SK-N-SH (cell line): ENCODE measurements around the gene BCL2L15. TPM values are rescaled to one million over a fixed set of nuclear protein-coding genes. Genes with fewer than 3 reads are reported as not detected.

Source experiments
- CTCF ChIA-PET: fragments of 300-600, 350-600 bp; formaldehyde crosslinking; extraction: SDS; loops from one replicate; lab custom pipeline; 2021; lab: Yijun Ruan, JAX
- POLR2A ChIA-PET: fragments of 350-600 bp; sonication (Branson Sonifier 250); formaldehyde crosslinking; extraction: SDS; loops from one replicate; lab custom pipeline; 2020; ENCODE audit warnings: antibody characterized with exemption, inconsistent platforms; lab: Yijun Ruan, JAX
- DNase-seq: peaks from one replicate; pipeline ENCODE4 v3.0.0; 2012
- H2AFZ ChIP-seq: fragments of 200-600 bp; sonication (generic); 2 replicates; pipeline ENCODE4 v1.8.1; 2016; ENCODE audit warnings: antibody characterized with exemption, mild to moderate bottlenecking, low read depth
- H3F3A ChIP-seq: fragments of 200-600 bp; sonication (generic); replicated peaks from 2 replicates; pipeline ENCODE3; 2016; ENCODE audit warnings: antibody characterized with exemption, mild to moderate bottlenecking; ENCODE audit not compliant: insufficient read depth
- H3K27ac ChIP-seq, 2 experiments: fragments of 200-500 bp in 1 of 2; fragments of 200-600 bp in 1 of 2; sonication (Bioruptor generic) in 1 of 2; sonication (generic), shearing (Covaris generic) in 1 of 2; 2 replicates each; pipeline versions ENCODE4 v1.5.1 to v1.6.1; 2014 to 2016; ENCODE audit warnings: low read depth in 2 of 2, inconsistent platforms in 1 of 2, low read length in 1 of 2, mild to moderate bottlenecking in 1 of 2, mixed read lengths in 1 of 2
- H3K27me3 ChIP-seq: fragments of 200-600 bp; sonication (generic), shearing (Covaris generic); 2 replicates; pipeline ENCODE4 v1.6.1; 2016; ENCODE audit warnings: mixed run types; ENCODE audit not compliant: insufficient read depth
- H3K36me3 ChIP-seq, 2 experiments: fragments of 200-500 bp in 1 of 2; fragments of 200-600 bp in 1 of 2; sonication (Bioruptor generic) in 1 of 2; sonication (generic) in 1 of 2; replicated peaks in 1 of 2; 2 replicates each; pipeline versions ENCODE3 to v1.5.1; 2014 to 2016; ENCODE audit warnings: low read length in 1 of 2, mild to moderate bottlenecking in 1 of 2; ENCODE audit not compliant: insufficient read depth in 2 of 2, control insufficient read depth in 1 of 2
- H3K4me1 ChIP-seq, 2 experiments: fragments of 200-500 bp in 1 of 2; fragments of 200-600 bp in 1 of 2; sonication (Bioruptor generic) in 1 of 2; sonication (generic), shearing (Covaris generic) in 1 of 2; 2 replicates each; pipeline versions ENCODE4 v1.5.1 to v1.6.1; 2014 to 2016; ENCODE audit warnings: low read depth in 1 of 2, low read length in 1 of 2, mixed run types in 1 of 2; ENCODE audit not compliant: insufficient read depth in 2 of 2, control insufficient read depth in 1 of 2
- H3K4me2 ChIP-seq: fragments of 200-600 bp; sonication (generic), shearing (Covaris generic); 2 replicates; pipeline ENCODE4 v1.6.1; 2017; ENCODE audit warnings: mixed run types
- H3K4me3 ChIP-seq, 2 experiments: fragments of 200-500 bp in 1 of 2; fragments of 200-600 bp in 1 of 2; sonication (Bioruptor generic) in 1 of 2; sonication (generic), shearing (Covaris generic) in 1 of 2; 2 replicates each; pipeline versions ENCODE4 v1.5.1 to v1.8.1; 2014 to 2016; ENCODE audit warnings: low read depth in 2 of 2, inconsistent platforms in 1 of 2, low read length in 1 of 2, mild to moderate bottlenecking in 1 of 2, mixed read lengths in 1 of 2, moderate library complexity in 1 of 2
- H3K79me2 ChIP-seq: fragments of 200-600 bp; sonication (generic); 2 replicates; pipeline ENCODE4 v1.8.1; 2017; ENCODE audit warnings: mild to moderate bottlenecking; ENCODE audit not compliant: insufficient read depth
- H3K9ac ChIP-seq: fragments of 200-600 bp; sonication (generic); 2 replicates; pipeline ENCODE4 v1.6.1; 2017; ENCODE audit warnings: mixed run types
- H3K9me2 ChIP-seq: fragments of 200-600 bp; sonication (generic); 2 replicates; pipeline ENCODE4 v1.6.1; 2017; ENCODE audit warnings: mixed run types
- H3K9me3 ChIP-seq: fragments of 200-600 bp; sonication (generic); 2 replicates; pipeline ENCODE4 v1.6.1; 2017; ENCODE audit warnings: mixed run types, mild to moderate bottlenecking, moderate library complexity
- H4K20me1 ChIP-seq: fragments of 200-600 bp; sonication (generic); 2 replicates; pipeline ENCODE4 v1.6.1; 2017; ENCODE audit warnings: mild to moderate bottlenecking, mixed run types; ENCODE audit not compliant: insufficient read depth
- EP300 ChIP-seq, 2 experiments: IDR thresholded peaks; 2 replicates each; pipeline versions ENCODE4 v1.4.0 to v1.6.1; 2012; ENCODE audit warnings: borderline replicate concordance in 1 of 2, low read depth in 1 of 2, low read length in 1 of 2
- FOXJ3 ChIP-seq: sonication (generic); formaldehyde crosslinking; IDR thresholded peaks from 2 replicates; pipeline ENCODE4 v1.5.1; 2020; ENCODE audit warnings: mild to moderate bottlenecking, missing genetic modification reagents
- GABPA ChIP-seq: IDR thresholded peaks from 2 replicates; pipeline ENCODE4 v1.4.0; 2012; ENCODE audit warnings: low read depth, mild to moderate bottlenecking
- GATA2 ChIP-seq: sonication (generic); formaldehyde crosslinking; IDR thresholded peaks from 2 replicates; pipeline ENCODE4 v1.5.0; 2020; ENCODE audit warnings: mild to moderate bottlenecking, missing genetic modification reagents
- JUND ChIP-seq: IDR thresholded peaks from 2 replicates; pipeline ENCODE4 v1.4.0; 2012
- MEF2A ChIP-seq: IDR thresholded peaks from 2 replicates; pipeline ENCODE4 v1.4.0; 2012; ENCODE audit warnings: low read depth, borderline replicate concordance
- MXI1 ChIP-seq: IDR thresholded peaks from 2 replicates; pipeline ENCODE4 v1.6.1; 2012; ENCODE audit warnings: mild to moderate bottlenecking, low read depth, low read length, improper control_type of control experiment
- NRF1 ChIP-seq: IDR thresholded peaks from 2 replicates; pipeline ENCODE4 v1.6.1; 2012; ENCODE audit warnings: low read depth, mild to moderate bottlenecking, low read length
- PBX3 ChIP-seq: IDR thresholded peaks from 2 replicates; pipeline ENCODE4; 2012
- POLR2AphosphoS5 ChIP-seq: IDR thresholded peaks from 2 replicates; pipeline ENCODE4 v1.6.1; 2012; ENCODE audit warnings: low read depth, low read length
- SIN3A ChIP-seq: IDR thresholded peaks from 2 replicates; pipeline ENCODE4 v1.6.1; 2012; ENCODE audit warnings: low read depth, mild to moderate bottlenecking, low read length, moderate library complexity, borderline replicate concordance
- TAF1 ChIP-seq: IDR thresholded peaks from 2 replicates; pipeline ENCODE4 v1.6.1; 2012; ENCODE audit warnings: low read depth, mild to moderate bottlenecking, low read length, moderate library complexity, borderline replicate concordance
- YY1 ChIP-seq: IDR thresholded peaks from 2 replicates; pipeline ENCODE4 v1.4.0; 2012; ENCODE audit warnings: low read depth, mild to moderate bottlenecking
- WGBS: methylation state at CpG from one replicate; pipeline ENCODE4 v1.1.6; 2017; ENCODE audit warnings: low lambda C conversion rate; 5-methylcytosine and 5-hydroxymethylcytosine counted together
- polyA plus RNA-seq, 3 experiments: library from polyadenylated mRNA; depleted of rRNA; stranded (reverse); fragments of >200 nt; gene quantifications; 2 replicates each; pipeline ENCODE4 v1.2.3, GENCODE V29; 2012
- TF ChIP-seq, protein P1 (sequence below): fragments of 150-350 bp; IDR thresholded peaks from 2 replicates; pipeline ENCODE4 v1.6.1; 2016; ENCODE audit warnings: mild to moderate bottlenecking, low read depth, low read length

BCL2L15 gene
- polyA plus RNA-seq, 1 of the 3 experiments (the other 2 are of a cell fraction), result 0.02 TPM

DNA sequence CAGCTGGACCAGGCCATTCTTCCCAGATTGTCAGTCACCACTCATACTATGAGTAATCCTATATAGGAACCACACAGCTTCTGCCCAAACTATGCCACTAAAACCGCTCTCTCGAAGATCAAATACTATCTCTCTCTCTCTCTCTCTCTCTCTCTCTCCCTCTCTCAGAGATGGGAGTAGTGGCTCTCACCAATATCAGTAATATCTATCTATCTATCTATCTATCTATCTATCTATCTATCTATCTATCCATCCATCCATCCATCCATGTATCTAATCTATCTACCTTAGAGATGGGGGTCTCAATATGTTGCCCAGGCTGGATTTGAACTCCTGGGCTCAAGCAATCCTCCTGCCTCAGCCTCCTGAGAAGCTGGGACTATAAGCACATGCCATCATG lies 37.1 kb upstream of the BCL2L15 start:
- H3K9ac ChIP-seq, result no peak overlapping the region
- WGBS, result 100% methylated on average over 2 of the region's 2 CpGs

GRCh38 chr1:113922957-113923356 lies 35.6 kb upstream of the BCL2L15 start:
- no peaks in the 10 kb centered on the region for H3K79me2 ChIP-seq
- H3K4me1 ChIP-seq, result 0 out of 4 replicates have a peak, but pooled peaks cover 0 to 3% of the 10 kb centered on the region in 2 experiments
- no peaks in the 10 kb centered on the region for H3K36me3 ChIP-seq
- H3K9me2 ChIP-seq, result no peaks in the 10 kb centered on the region
- H4K20me1 ChIP-seq, result no peaks in the 10 kb centered on the region
- no peak overlapping the region for H3K27ac ChIP-seq
- no peak overlapping the region for H3K4me3 ChIP-seq
- CTCF ChIA-PET, result no interaction called here
- H3K9me3 ChIP-seq, result no peaks in the 10 kb centered on the region
- DNase-seq, result no peak
- H3F3A ChIP-seq, result no peaks in the 10 kb centered on the region
- no peaks in the 10 kb centered on the region for H3K27me3 ChIP-seq
- no peak overlapping the region for H3K4me2 ChIP-seq
- TF ChIP-seq FOXJ3 (no peak), EP300 (IDR thresholded peaks at IDR 0.05; ENCODE audit: borderline replicate concordance in 1 of 2, low read depth in 1 of 2, low read length in 1 of 2) (no peak), GATA2 (no peak), JUND (no peak), POLR2AphosphoS5 (no peak), SIN3A (no peak), YY1 (no peak)
- TF ChIP-seq, all 33 proteins: peak for 0
- WGBS, result 90% methylated on average over 4 of the region's 4 CpGs
- no peak overlapping the region for H2AFZ ChIP-seq
- H3K9ac ChIP-seq, result no peak overlapping the region
- POLR2A ChIA-PET, result no interaction called here

More for the DNA sequence above, 37.1 kb upstream of the BCL2L15 start:
- Histone ChIP-seq H3K4me1 (0 out of 4 replicates have a peak, but pooled peaks cover 0 to 7% of the 10 kb centered on the region in 2 experiments), H3K9me2 (no peaks in the 10 kb centered on the region), H3K4me2 (no peak overlapping the region), H4K20me1 (no peaks in the 10 kb centered on the region), H3K36me3 (no peaks in the 10 kb centered on the region), H3K27ac (no peak overlapping the region), H3F3A (no peaks in the 10 kb centered on the region), H3K9me3 (no peaks in the 10 kb centered on the region), H2AFZ (no peak overlapping the region), H3K4me3 (no peak overlapping the region), H3K27me3 (no peaks in the 10 kb centered on the region), H3K79me2 (peaks cover 3% of the 10 kb centered on the region; the same call in 1 of the 2 replicates)
- ChIA-PET POLR2A (no interaction called here), CTCF (interaction anchor here (1.0 kb wide), 1 partner anchor 14 kb away, joined by 4 read pairs; no protein-coding TSS in a partner anchor)
- TF ChIP-seq YY1 (no peak), GABPA (no peak), JUND (no peak), PBX3 (no peak), NRF1 (no peak), TAF1 (no peak), MXI1 (no peak), EP300 (IDR thresholded peaks at IDR 0.05; ENCODE audit: borderline replicate concordance in 1 of 2, low read depth in 1 of 2, low read length in 1 of 2) (no peak), MEF2A (no peak)
- TF ChIP-seq, protein P1, sequence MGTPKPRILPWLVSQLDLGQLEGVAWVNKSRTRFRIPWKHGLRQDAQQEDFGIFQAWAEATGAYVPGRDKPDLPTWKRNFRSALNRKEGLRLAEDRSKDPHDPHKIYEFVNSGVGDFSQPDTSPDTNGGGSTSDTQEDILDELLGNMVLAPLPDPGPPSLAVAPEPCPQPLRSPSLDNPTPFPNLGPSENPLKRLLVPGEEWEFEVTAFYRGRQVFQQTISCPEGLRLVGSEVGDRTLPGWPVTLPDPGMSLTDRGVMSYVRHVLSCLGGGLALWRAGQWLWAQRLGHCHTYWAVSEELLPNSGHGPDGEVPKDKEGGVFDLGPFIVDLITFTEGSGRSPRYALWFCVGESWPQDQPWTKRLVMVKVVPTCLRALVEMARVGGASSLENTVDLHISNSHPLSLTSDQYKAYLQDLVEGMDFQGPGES, result no peak
- no peak for DNase-seq
